Peyer's patch (tissue), 4 donors: ENCODE results near the gene DESI2. TPM values are rescaled to one million over a fixed set of nuclear protein-coding genes. Genes with fewer than 3 reads are reported as not detected.
A peak's percentile ranks its signal among the peaks of the same experiment; 100 is the strongest.

Experiments used
- DNase-seq, 3 donors: peaks; one replicate each; pipeline ENCODE4 v3.0.0-alpha.2; 2017 to 2019
- H3K27ac ChIP-seq, 4 donors: fragments of 200-600 bp; sonication (generic); one replicate each; pipeline ENCODE4 v1.5.1; 2016 to 2019
- H3K27me3 ChIP-seq, 2 donors: fragments of 200-600 bp; sonication (generic); one replicate each; pipeline ENCODE4 v1.5.1; 2019
- H3K36me3 ChIP-seq, 3 donors: fragments of 200-600 bp; sonication (generic); one replicate each; pipeline ENCODE4 v1.5.1; 2016 to 2019
- H3K4me1 ChIP-seq, 4 donors: fragments of 200-600 bp; sonication (generic); one replicate each; pipeline ENCODE4 v1.5.1; 2016 to 2019
- H3K4me3 ChIP-seq, 4 donors: fragments of 200-600 bp; sonication (generic); 1 replicate in 3 of 4; 2 replicates in 1 of 4; pipeline ENCODE4 v1.5.1; 2016 to 2019; ENCODE audit warnings: mild to moderate bottlenecking in 1 of 4
- H3K9me3 ChIP-seq, 4 donors: fragments of 200-600 bp; sonication (generic); one replicate each; pipeline ENCODE4 v1.5.1; 2016 to 2019; ENCODE audit warnings: mild to moderate bottlenecking in 1 of 4
- POLR2A ChIP-seq, 2 donors: fragments of 450-650 bp; IDR thresholded peaks; one replicate each; pipeline ENCODE4 v1.5.1; 2017; ENCODE audit warnings: antibody characterized with exemption in 2 of 2, mild to moderate bottlenecking in 2 of 2, moderate library complexity in 2 of 2
- total RNA-seq, 4 donors: library from RNA; depleted of rRNA; stranded (reverse); fragments of >200 nt; gene quantifications; one replicate each; pipeline ENCODE4 v1.1.0, GENCODE V29; 2016
- TF ChIP-seq, protein P1 (sequence below), 6 experiments: fragments of 450-650 bp in 4 of 6; fragments of 200-600 bp in 2 of 6; sonication (generic) in 1 of 6; IDR thresholded peaks; one replicate each; pipeline ENCODE4 v1.5.1; 2017 to 2019; ENCODE audit warnings: antibody characterized with exemption in 6 of 6, mild to moderate bottlenecking in 3 of 6, moderate library complexity in 1 of 6

The DESI2 gene
- total RNA-seq, 4 donors from 2014 or later: 19.8 to 41.0 (median 25.7) TPM

DNA sequence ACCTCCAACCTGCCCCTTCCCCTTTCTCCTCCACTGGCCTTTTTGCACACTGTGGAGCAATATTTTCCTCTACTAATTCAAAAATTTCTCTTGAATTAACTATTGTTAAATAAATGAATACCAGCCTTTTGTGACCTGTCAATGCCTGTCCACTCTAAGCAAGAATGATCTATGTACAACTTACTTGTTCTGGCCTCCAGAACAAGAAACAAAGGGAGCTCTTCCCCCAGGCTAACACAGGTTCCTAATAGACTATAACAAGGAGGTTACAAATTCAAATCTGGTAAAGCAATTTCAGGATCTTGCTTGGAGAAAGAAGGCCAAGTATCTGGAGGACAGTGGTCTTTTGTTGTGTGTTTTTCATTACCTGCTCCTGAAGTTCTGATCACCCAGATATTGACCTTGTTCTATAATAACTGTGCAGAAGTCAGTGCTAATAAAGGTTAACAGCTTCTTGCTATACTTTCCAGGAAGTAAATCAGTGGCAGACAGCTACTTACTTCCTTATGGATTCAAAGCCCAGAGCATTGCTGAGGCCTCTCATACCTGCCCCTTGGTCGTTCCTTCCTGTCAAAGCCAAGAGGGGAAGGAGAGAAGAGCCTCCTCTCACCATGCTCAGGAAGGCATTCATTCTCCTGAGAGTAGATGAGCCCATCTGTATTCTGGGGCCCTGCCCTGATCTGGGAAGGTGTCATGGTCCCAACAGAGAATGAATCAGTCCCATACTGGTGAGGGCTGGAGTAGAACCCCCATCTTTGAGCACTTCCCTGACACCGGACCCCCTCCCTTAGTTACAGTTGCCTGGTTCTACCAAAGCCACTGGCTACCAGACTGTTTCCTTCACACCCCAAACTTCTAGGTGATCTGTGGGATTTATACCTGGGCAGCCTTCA is 56.8 kb downstream of the DESI2 start:
- Histone ChIP-seq H3K27ac (peak overlapping the region in 1 of 4 donors; percentile 35), H3K4me3 (no peak overlapping the region), H3K27me3 (no peaks in the 10 kb centered on the region), H3K36me3 (peaks cover 0 to 13% (median 0%) of the 10 kb centered on the region in 3 donors), H3K4me1 (no peaks in the 10 kb centered on the region), H3K9me3 (no peaks in the 10 kb centered on the region)
- no peak for TF ChIP-seq POLR2A (IDR thresholded peaks at IDR 0.05)
- TF ChIP-seq, protein P1, sequence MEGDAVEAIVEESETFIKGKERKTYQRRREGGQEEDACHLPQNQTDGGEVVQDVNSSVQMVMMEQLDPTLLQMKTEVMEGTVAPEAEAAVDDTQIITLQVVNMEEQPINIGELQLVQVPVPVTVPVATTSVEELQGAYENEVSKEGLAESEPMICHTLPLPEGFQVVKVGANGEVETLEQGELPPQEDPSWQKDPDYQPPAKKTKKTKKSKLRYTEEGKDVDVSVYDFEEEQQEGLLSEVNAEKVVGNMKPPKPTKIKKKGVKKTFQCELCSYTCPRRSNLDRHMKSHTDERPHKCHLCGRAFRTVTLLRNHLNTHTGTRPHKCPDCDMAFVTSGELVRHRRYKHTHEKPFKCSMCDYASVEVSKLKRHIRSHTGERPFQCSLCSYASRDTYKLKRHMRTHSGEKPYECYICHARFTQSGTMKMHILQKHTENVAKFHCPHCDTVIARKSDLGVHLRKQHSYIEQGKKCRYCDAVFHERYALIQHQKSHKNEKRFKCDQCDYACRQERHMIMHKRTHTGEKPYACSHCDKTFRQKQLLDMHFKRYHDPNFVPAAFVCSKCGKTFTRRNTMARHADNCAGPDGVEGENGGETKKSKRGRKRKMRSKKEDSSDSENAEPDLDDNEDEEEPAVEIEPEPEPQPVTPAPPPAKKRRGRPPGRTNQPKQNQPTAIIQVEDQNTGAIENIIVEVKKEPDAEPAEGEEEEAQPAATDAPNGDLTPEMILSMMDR (IDR thresholded peaks at IDR 0.05): no peak
- DNase-seq: no peak

DNA sequence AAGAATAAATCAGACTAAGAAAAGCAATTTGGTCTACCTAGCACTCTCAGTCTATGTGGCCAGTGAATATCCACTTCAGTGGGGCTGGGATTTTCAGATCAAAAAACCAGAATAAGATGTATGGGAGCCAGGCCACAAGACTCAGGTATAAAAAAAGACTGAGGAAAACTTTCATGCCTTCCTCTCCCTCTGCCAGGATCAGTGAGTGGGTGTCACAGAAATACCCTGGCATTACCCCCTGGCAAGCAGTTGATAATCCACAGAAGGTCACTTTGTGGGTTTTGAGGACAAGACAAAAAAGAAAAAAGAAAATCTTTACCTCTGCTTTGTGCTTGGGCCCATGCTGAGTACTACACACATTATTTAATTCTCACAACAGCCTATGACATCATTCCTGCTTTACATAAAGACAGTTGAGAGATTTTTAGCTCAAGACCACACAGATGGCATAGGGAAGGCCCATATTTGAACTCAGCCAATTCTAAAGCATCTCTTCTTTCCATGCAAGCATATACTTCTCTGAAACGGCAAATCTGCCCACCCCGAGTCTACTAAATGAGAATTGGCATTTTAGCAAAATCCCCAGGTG is 57.6 kb downstream of the DESI2 start:
- H3K27me3 ChIP-seq: no peaks in the 10 kb centered on the region
- no peaks in the 10 kb centered on the region for H3K4me1 ChIP-seq
- peaks cover 0 to 10% (median 0%) of the 10 kb centered on the region in 3 donors for H3K36me3 ChIP-seq
- DNase-seq: no peak
- H3K9me3 ChIP-seq: no peaks in the 10 kb centered on the region
- H3K27ac ChIP-seq: no peak overlapping the region
- H3K4me3 ChIP-seq: no peak overlapping the region
- TF ChIP-seq POLR2A (IDR thresholded peaks at IDR 0.05): no peak
- TF ChIP-seq, protein P1 (IDR thresholded peaks at IDR 0.05): no peak

DNA sequence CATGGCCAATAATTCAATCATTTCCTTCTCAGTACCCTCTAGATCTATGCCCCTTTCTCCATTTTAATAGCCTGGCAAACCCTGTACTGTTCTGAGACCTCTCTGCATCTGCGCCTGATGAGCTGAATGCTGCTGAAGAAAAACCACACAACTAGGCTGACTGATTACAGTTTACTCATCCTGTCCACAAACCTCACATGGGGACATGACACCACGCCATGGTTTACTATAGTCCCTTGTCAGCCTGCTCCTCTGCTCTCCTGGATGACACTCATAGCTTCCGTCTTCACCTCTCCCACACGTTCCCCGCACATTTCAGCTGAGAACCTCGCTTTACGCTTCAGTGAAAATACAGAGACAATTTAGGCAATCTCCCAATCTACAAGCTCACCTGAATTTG is 59.7 kb downstream of the DESI2 start:
- TF ChIP-seq, protein P1 (IDR thresholded peaks at IDR 0.05): no peak
- TF ChIP-seq POLR2A (IDR thresholded peaks at IDR 0.05): no peak
- DNase-seq: no peak
- no peak overlapping the region for H3K27ac ChIP-seq
- H3K9me3 ChIP-seq: no peaks in the 10 kb centered on the region
- no peaks in the 10 kb centered on the region for H3K27me3 ChIP-seq
- H3K4me3 ChIP-seq: no peak overlapping the region
- no peaks in the 10 kb centered on the region for H3K36me3 ChIP-seq
- no peaks in the 10 kb centered on the region for H3K4me1 ChIP-seq

DNA sequence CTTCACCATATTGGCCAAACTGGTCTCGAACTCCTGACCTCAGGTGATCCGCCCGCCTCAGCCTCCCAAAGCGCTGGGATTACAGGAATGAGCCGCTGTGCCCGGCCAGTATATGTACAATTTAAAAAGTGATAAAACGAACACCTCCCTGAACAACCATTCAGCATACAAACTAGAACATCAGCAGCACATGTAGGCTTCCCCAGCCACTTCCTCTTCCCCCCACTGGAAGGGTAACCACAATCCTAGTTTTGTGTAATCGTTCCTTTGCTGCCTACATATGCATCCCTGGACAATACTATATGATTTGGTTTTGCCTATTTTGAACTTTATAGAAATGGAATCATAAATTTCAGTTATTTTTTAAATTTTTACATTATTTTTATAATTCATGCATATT is 60.4 kb downstream of the DESI2 start:
- DNase-seq: no peak
- H3K27ac ChIP-seq: no peak overlapping the region
- H3K27me3 ChIP-seq: no peaks in the 10 kb centered on the region
- H3K4me3 ChIP-seq: no peak overlapping the region
- no peaks in the 10 kb centered on the region for H3K9me3 ChIP-seq
- TF ChIP-seq, protein P1 (IDR thresholded peaks at IDR 0.05): no peak
- TF ChIP-seq POLR2A (IDR thresholded peaks at IDR 0.05): no peak
- H3K36me3 ChIP-seq: no peaks in the 10 kb centered on the region
- H3K4me1 ChIP-seq: no peaks in the 10 kb centered on the region

DNA sequence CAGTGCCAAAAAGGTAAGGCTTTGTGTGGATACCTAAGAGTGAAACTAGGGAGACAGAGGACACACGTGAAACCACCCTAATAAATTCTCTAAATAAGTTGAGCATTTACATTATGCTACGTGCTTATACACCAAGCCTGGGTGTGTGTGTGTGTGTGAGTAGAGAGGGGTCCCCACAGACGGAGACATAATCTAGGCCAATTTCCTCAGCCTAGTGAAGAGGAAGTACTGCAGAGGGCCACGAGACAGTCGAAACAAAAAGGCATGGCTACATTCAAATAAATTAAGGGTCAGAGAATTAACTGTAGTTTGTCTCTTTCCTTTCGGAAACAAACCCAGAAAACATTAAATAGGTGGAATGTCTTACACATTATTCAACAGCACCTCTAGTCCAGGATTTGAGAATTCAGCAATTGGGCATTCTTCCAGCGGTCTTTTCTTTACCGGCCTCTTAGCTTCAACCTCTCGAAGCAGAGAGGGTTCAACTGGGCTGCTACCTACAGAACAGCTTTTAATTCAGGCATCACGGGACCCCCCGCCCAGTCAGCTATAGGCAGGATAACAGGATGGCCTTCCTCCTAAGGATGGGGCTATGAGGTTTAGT is 75.0 kb downstream of the DESI2 start:
- H3K4me3 ChIP-seq: no peak overlapping the region
- no peaks in the 10 kb centered on the region for H3K27me3 ChIP-seq
- H3K27ac ChIP-seq: no peak overlapping the region
- TF ChIP-seq, protein P1 (IDR thresholded peaks at IDR 0.05): no peak
- no peak for TF ChIP-seq POLR2A (IDR thresholded peaks at IDR 0.05)
- no peak for DNase-seq
- no peaks in the 10 kb centered on the region for H3K36me3 ChIP-seq
- no peaks in the 10 kb centered on the region for H3K9me3 ChIP-seq
- peaks cover 0 to 10% (median 0%) of the 10 kb centered on the region in 4 donors for H3K4me1 ChIP-seq
